ENCODE data around the gene LPP. TPM values are rescaled to one million over a fixed set of nuclear protein-coding genes. Genes with fewer than 3 reads are reported as not detected.

Gene LPP
- total RNA-seq, 4 donors from 2014 or later, result 1,872 to 3,079 (median 2,300) TPM

GRCh38 chr3:188507244-188507720, 353.3 kb downstream of the LPP start:
- WGBS, result 56% methylated on average over 5 of the region's 5 CpGs

GRCh38 chr3:188508454-188508853, 354.5 kb downstream of the LPP start:
- Histone ChIP-seq H3K4me3 (no peak overlapping the region), H3K36me3 (no peaks in the 10 kb centered on the region), H3K27me3 (no peaks in the 10 kb centered on the region), H3K27ac (replicated peaks in 1 of 4) (peak overlapping the region in 2 of 4 donors; percentile 3 to 37), H3K4me1 (peaks cover 29 to 74% (median 59%) of the 10 kb centered on the region in 4 donors), H3K9me3 (peaks cover 0 to 7% (median 3%) of the 10 kb centered on the region in 4 donors)
- intact Hi-C loops (cut with DNase I), result no loop called here
- TF ChIP-seq CTCF (IDR thresholded peaks at IDR 0.05) (no peak), POLR2AphosphoS5 (IDR thresholded peaks at IDR 0.05) (no peak), EP300 (IDR thresholded peaks at IDR 0.05) (no peak), POLR2A (IDR thresholded peaks at IDR 0.05; ENCODE audit: low read depth) (no peak)
- no peak for DNase-seq (ENCODE audit: extremely low spot score)
- WGBS, result 88% methylated on average over 6 of the region's 6 CpGs

More at GRCh38 chr3:188507244-188507720, 353.3 kb downstream of the LPP start:
- intact Hi-C loops (cut with DNase I), result no loop called here
- Histone ChIP-seq H3K4me3 (no peak overlapping the region), H3K27ac (replicated peaks in 1 of 4) (peak overlapping the region; percentile 3 to 40 (median 22)), H3K9me3 (peaks cover 0 to 9% (median 3%) of the 10 kb centered on the region in 4 donors), H3K27me3 (no peaks in the 10 kb centered on the region), H3K36me3 (no peaks in the 10 kb centered on the region), H3K4me1 (peaks cover 29 to 62% (median 57%) of the 10 kb centered on the region in 4 donors)
- DNase-seq (ENCODE audit: extremely low spot score), result no peak
- TF ChIP-seq POLR2A (IDR thresholded peaks at IDR 0.05; ENCODE audit: low read depth) (no peak), EP300 (IDR thresholded peaks at IDR 0.05) (no peak), POLR2AphosphoS5 (IDR thresholded peaks at IDR 0.05) (peak in 1 of 2 donors; percentile 9)

GRCh38 chr3:188509316-188509715, 355.4 kb downstream of the LPP start:
- Histone ChIP-seq H3K9me3 (no peaks in the 10 kb centered on the region), H3K27me3 (no peaks in the 10 kb centered on the region), H3K36me3 (no peaks in the 10 kb centered on the region), H3K4me1 (peaks cover 29 to 82% (median 59%) of the 10 kb centered on the region in 4 donors), H3K4me3 (no peak overlapping the region), H3K27ac (replicated peaks in 1 of 4) (peak overlapping the region in 1 of 4 donors; percentile 37)
- TF ChIP-seq CTCF (IDR thresholded peaks at IDR 0.05) (no peak), POLR2AphosphoS5 (IDR thresholded peaks at IDR 0.05) (no peak), EP300 (IDR thresholded peaks at IDR 0.05) (no peak), POLR2A (IDR thresholded peaks at IDR 0.05; ENCODE audit: low read depth) (no peak)
- intact Hi-C loops (cut with DNase I), result no loop called here
- DNase-seq (ENCODE audit: extremely low spot score), result no peak
- 73% methylated on average over 3 of the region's 3 CpGs for WGBS

DNA sequence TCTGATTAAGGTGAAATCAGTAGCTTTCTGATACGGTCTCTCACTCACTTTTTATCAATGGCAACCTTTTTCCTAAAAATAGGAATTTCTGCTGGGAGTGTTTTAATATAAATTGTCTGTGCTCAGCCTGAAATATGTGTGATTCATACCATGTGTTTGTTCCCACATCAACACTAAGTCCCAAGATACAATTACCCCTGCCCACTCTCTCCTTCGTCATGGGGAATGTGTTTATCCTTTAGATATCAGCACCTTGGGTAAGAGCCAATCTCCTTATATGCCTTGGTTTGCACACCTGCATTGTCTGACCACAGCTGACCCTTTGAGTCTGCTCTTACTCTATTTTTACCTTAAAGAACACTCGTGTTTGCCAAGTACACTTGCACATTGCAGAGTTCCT, 356.4 kb downstream of the LPP start:
- Histone ChIP-seq H3K9me3 (no peaks in the 10 kb centered on the region), H3K4me1 (peaks cover 29 to 91% (median 56%) of the 10 kb centered on the region in 4 donors), H3K27me3 (no peaks in the 10 kb centered on the region), H3K27ac (replicated peaks in 1 of 4) (peak overlapping the region; percentile 7 to 67 (median 58)), H3K4me3 (no peak overlapping the region), H3K36me3 (no peaks in the 10 kb centered on the region)
- DNase-seq (ENCODE audit: extremely low spot score), result no peak
- peak; percentile 23 to 61 for TF ChIP-seq POLR2AphosphoS5 (IDR thresholded peaks at IDR 0.05)
- TF ChIP-seq EP300 (IDR thresholded peaks at IDR 0.05), result no peak
- no peak for TF ChIP-seq POLR2A (IDR thresholded peaks at IDR 0.05; ENCODE audit: low read depth)
- TF ChIP-seq CTCF (IDR thresholded peaks at IDR 0.05), result no peak
- intact Hi-C loops (cut with DNase I), result no loop called here
- WGBS, result 43% methylated on average over 3 of the region's 3 CpGs

- no peaks in the 10 kb centered on the region for H3K36me3 ChIP-seq
- no peak for DNase-seq (ENCODE audit: extremely low spot score)
- H3K27me3 ChIP-seq, result no peaks in the 10 kb centered on the region
- TF ChIP-seq POLR2AphosphoS5 (IDR thresholded peaks at IDR 0.05), result no peak
- no peak for TF ChIP-seq POLR2A (IDR thresholded peaks at IDR 0.05; ENCODE audit: low read depth)
- TF ChIP-seq CTCF (IDR thresholded peaks at IDR 0.05), result no peak
- TF ChIP-seq EP300 (IDR thresholded peaks at IDR 0.05), result no peak
- peak overlapping the region in 1 of 4 donors; percentile 1 for H3K27ac ChIP-seq (replicated peaks in 1 of 4)
- H3K4me3 ChIP-seq, result no peak overlapping the region
- intact Hi-C loops (cut with DNase I), result no loop called here
- H3K9me3 ChIP-seq, result no peaks in the 10 kb centered on the region
- 82% methylated on average over 7 of the region's 7 CpGs for WGBS
- H3K4me1 ChIP-seq, result peaks cover 10 to 83% (median 40%) of the 10 kb centered on the region in 4 donors
These were observed 359.8 kb downstream of the LPP start for GRCh38 chr3:188513662-188514328.
